Fibroblast of the aortic adventitia (primary cell): ENCODE data around the gene SHKBP1. TPM values are rescaled to one million over a fixed set of nuclear protein-coding genes. Genes with fewer than 3 reads are reported as not detected.

Source experiments
- DNase-seq: peaks from one replicate; pipeline ENCODE4 v3.0.0-alpha.2; 2010; ENCODE audit warnings: low read depth
- H3K4me3 ChIP-seq: 2 replicates; pipeline ENCODE4 v1.5.1; 2011; ENCODE audit warnings: low read depth, mild to moderate bottlenecking, control low read depth, low read length, moderate library complexity
- CTCF ChIP-seq: IDR thresholded peaks from 2 replicates; pipeline ENCODE4 v1.5.1; 2011; ENCODE audit warnings: mild to moderate bottlenecking, low read length, control low read depth, inconsistent platforms; ENCODE audit not compliant: insufficient read depth
- total RNA-seq: library from RNA; depleted of rRNA; stranded (reverse); fragments of >200 nt; gene quantifications from 2 replicates; pipeline ENCODE4 v1.2.3, GENCODE V29; 2012; ENCODE audit warnings: low replicate concordance

SHKBP1 gene
- total RNA-seq, 1 donor, result 24.9 TPM

GRCh38 chr19:40603071-40603388 is 26.4 kb downstream of the SHKBP1 start:
- H3K4me3 ChIP-seq, result peak overlapping the region; percentile 61
- no peak for TF ChIP-seq CTCF
- no peak for DNase-seq

DNA sequence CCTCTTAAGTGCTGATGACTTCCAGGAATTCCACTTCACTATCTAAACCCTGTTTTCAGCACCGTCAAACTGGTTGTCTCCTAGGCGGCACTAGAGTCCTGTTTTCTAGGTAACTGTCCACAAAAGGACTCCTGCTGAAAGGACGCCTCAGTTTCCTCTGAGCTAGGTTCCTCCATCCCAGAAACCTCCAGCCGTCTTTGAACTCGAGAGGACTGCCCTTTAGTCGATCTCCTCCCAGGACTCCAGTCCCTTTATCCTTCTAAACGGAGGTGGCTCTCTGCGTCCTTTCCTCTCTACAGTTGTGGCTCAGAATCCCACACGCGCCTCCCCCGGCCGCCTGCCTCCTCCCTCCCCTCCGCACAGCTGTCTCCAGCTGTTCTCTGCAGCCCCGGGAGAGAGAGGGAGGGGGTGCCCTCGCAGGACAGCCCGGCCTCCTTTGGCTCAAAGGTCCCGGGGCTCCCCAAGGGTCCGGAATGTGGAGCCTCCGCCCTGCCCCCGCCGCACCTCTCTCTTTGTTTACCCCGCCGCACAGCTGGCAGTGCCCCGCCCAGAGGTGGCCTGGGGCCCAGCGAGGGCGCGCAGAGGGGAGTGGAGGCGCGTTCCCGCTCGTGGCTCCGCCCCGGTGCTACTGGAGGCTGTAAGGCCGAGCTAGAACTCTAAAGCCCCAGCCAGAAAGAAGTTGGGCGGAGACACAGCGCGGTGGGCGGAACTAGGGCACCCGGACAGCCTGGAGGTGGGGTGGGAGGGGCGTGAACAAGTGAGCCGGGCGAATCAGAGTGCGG is 26.9 kb downstream of the SHKBP1 start:
- peak; percentile 21 for TF ChIP-seq CTCF

DNA sequence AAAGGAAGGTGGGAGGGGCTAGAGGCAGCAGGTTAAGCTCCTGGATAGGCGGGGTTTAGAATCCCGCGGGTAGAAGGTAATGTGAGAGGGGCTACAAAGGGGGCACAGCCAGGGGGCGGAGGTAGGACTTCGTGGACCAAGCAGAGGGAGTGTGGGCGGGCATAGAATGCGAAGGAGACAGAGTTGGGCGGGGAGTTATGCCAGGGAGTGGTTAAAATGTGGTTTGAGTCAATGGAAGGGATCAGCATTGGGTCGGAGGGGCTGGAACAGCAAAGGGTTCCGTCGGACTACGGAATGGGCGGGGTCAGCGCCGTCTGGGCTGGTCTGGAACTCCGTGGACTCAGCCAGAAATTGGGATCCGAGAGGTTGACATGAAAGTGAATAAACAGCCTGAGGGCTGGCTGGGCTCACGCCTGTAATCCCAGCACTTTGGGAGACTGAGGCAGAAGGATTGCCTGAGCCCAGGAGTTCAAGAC is 27.5 kb downstream of the SHKBP1 start:
- DNase-seq, result no peak
- H3K4me3 ChIP-seq, result peak overlapping the region; percentile 51
- TF ChIP-seq CTCF, result no peak

More for the DNA sequence above, 26.9 kb downstream of the SHKBP1 start:
- peak; percentile 96 for DNase-seq
- H3K4me3 ChIP-seq, result peak overlapping the region; percentile 61

- no peak for TF ChIP-seq CTCF
- DNase-seq, result no peak
- H3K4me3 ChIP-seq, result no peak overlapping the region
Measured at GRCh38 chr19:40604647-40605215, 28.1 kb downstream of the SHKBP1 start.

GRCh38 chr19:40605216-40605971 is 28.7 kb downstream of the SHKBP1 start:
- peak; percentile 40 for DNase-seq
- TF ChIP-seq CTCF, result no peak
- H3K4me3 ChIP-seq, result peak overlapping the region; percentile 44

- no peak for TF ChIP-seq CTCF
- no peak overlapping the region for H3K4me3 ChIP-seq
- no peak for DNase-seq
Measured at GRCh38 chr19:40607311-40608239, 30.9 kb downstream of the SHKBP1 start.
